ENCODE results near the gene MORN1.

The MORN1 gene

GRCh38 chr1:2408859-2409276 lies 17.5 kb upstream of the MORN1 start:
- no peak for TF ChIP-seq TCF4 (CRISPR knock-in tag; IDR thresholded peaks at IDR 0.05; ENCODE audit: borderline replicate concordance)
- no peak for TF ChIP-seq GLIS3 (CRISPR knock-in tag; IDR thresholded peaks at IDR 0.05)
- no peak for TF ChIP-seq BACH2 (CRISPR knock-in tag; IDR thresholded peaks at IDR 0.05; ENCODE audit: borderline replicate concordance)
- TF ChIP-seq CSDC2 (CRISPR knock-in tag; IDR thresholded peaks at IDR 0.05), result no peak
- TF ChIP-seq ZFP30 (CRISPR knock-in tag; IDR thresholded peaks at IDR 0.05), result no peak
- no peak for TF ChIP-seq PPARA (CRISPR knock-in tag; IDR thresholded peaks at IDR 0.05; ENCODE audit: borderline replicate concordance)
- no peak for TF ChIP-seq ESRRG (CRISPR knock-in tag; IDR thresholded peaks at IDR 0.05)
- TF ChIP-seq ZNF70 (CRISPR knock-in tag; IDR thresholded peaks at IDR 0.05), result no peak
- ATAC-seq, result no peak

- ATAC-seq, result no peak
These were observed 17.1 kb upstream of the MORN1 start for GRCh38 chr1:2408456-2408855.

GRCh38 chr1:2407991-2408275 lies 16.6 kb upstream of the MORN1 start:
- TF ChIP-seq BACH2 (CRISPR knock-in tag; IDR thresholded peaks at IDR 0.05; ENCODE audit: borderline replicate concordance) (no peak), SNAI2 (CRISPR knock-in tag; IDR thresholded peaks at IDR 0.05) (no peak), PPARA (CRISPR knock-in tag; IDR thresholded peaks at IDR 0.05; ENCODE audit: borderline replicate concordance) (no peak), RARB (CRISPR knock-in tag; IDR thresholded peaks at IDR 0.05) (no peak), CSDC2 (CRISPR knock-in tag; IDR thresholded peaks at IDR 0.05) (no peak), ZNF565 (CRISPR knock-in tag; conservative IDR thresholded peaks at IDR 0.05; ENCODE audit: low read depth) (no peak)
- no peak for ATAC-seq

More at GRCh38 chr1:2408456-2408855, 17.1 kb upstream of the MORN1 start:
- no peak for TF ChIP-seq SNAI2 (CRISPR knock-in tag; IDR thresholded peaks at IDR 0.05)

GRCh38 chr1:2407166-2407990 lies 16.0 kb upstream of the MORN1 start:
- TF ChIP-seq TOX (CRISPR knock-in tag; IDR thresholded peaks at IDR 0.05; ENCODE audit: borderline replicate concordance) (no peak), CSRNP3 (CRISPR knock-in tag; IDR thresholded peaks at IDR 0.05) (no peak), TCF4 (CRISPR knock-in tag; IDR thresholded peaks at IDR 0.05; ENCODE audit: borderline replicate concordance) (no peak), ZFP30 (CRISPR knock-in tag; IDR thresholded peaks at IDR 0.05) (no peak), TSHZ2 (CRISPR knock-in tag; IDR thresholded peaks at IDR 0.05) (no peak), ZNF8 (CRISPR knock-in tag; IDR thresholded peaks at IDR 0.05) (no peak), ZNF565 (CRISPR knock-in tag; conservative IDR thresholded peaks at IDR 0.05; ENCODE audit: low read depth) (no peak), OSR1 (CRISPR knock-in tag; IDR thresholded peaks at IDR 0.05) (no peak), CREB5 (CRISPR knock-in tag; IDR thresholded peaks at IDR 0.05; ENCODE audit: low read depth) (no peak), CSDC2 (CRISPR knock-in tag; IDR thresholded peaks at IDR 0.05) (no peak), PATZ1 (CRISPR knock-in tag; IDR thresholded peaks at IDR 0.05; ENCODE audit: borderline replicate concordance) (no peak), RARB (CRISPR knock-in tag; IDR thresholded peaks at IDR 0.05) (no peak), SNAI2 (CRISPR knock-in tag; IDR thresholded peaks at IDR 0.05) (no peak), ZNF70 (CRISPR knock-in tag; IDR thresholded peaks at IDR 0.05) (no peak), BACH2 (CRISPR knock-in tag; IDR thresholded peaks at IDR 0.05; ENCODE audit: borderline replicate concordance) (no peak), ZFP3 (CRISPR knock-in tag; IDR thresholded peaks at IDR 0.05) (no peak), ZC3H10 (CRISPR knock-in tag; IDR thresholded peaks at IDR 0.05) (no peak), ISL1 (CRISPR knock-in tag; IDR thresholded peaks at IDR 0.05) (no peak)
- no peak for ATAC-seq
